GM21576 (cell line): ENCODE data around the gene ZBTB22.
"Not testable (repeated sequence)": the region's sequence is repeated elsewhere in the genome, so short reads cannot be mapped to it uniquely, and the experiment has no call there.

Experiments
- ATAC-seq: cut with Tn5 transposase; IDR thresholded peaks from one replicate; pipeline ENCODE4 v1.9.1; 2021; ENCODE audit warnings: mild to moderate bottlenecking, moderate library complexity; ENCODE audit not compliant: unreplicated experiment

Gene ZBTB22

GRCh38 chr6:33317669-33318425, at the start of gene ZBTB22:
Gene ZBTB22, minus strand, starts transcription at chr6:33317744. Its CDS starts 828 bp downstream, at chr6:33316916.
- peak; percentile 38 for ATAC-seq

GRCh38 chr6:33367009-33367714, 49.6 kb upstream of the ZBTB22 start:
- no peak for ATAC-seq

- ATAC-seq = not testable (repeated sequence)
These were observed 47.8 kb upstream of the ZBTB22 start for GRCh38 chr6:33365206-33365971.

GRCh38 chr6:33364475-33365205, 47.1 kb upstream of the ZBTB22 start:
- ATAC-seq = not testable (repeated sequence)

GRCh38 chr6:33363486-33363885, 45.9 kb upstream of the ZBTB22 start:
- not testable (repeated sequence) for ATAC-seq

- ATAC-seq = no peak
These were observed 41.8 kb upstream of the ZBTB22 start for GRCh38 chr6:33359331-33359730.

- not testable (repeated sequence) for ATAC-seq
These were observed 39.8 kb upstream of the ZBTB22 start for GRCh38 chr6:33357160-33357871.

GRCh38 chr6:33356295-33356694, 38.8 kb upstream of the ZBTB22 start:
- ATAC-seq = no peak

- ATAC-seq = not testable (repeated sequence)
These were observed 38.3 kb upstream of the ZBTB22 start for GRCh38 chr6:33355860-33356259.

- no peak for ATAC-seq
These were observed 30.3 kb upstream of the ZBTB22 start for GRCh38 chr6:33347816-33348215.

GRCh38 chr6:33346972-33347371, 29.4 kb upstream of the ZBTB22 start:
- not testable (repeated sequence) for ATAC-seq

- no peak for ATAC-seq
These were observed 27.5 kb upstream of the ZBTB22 start for GRCh38 chr6:33344701-33345697.

- no peak for ATAC-seq
These were observed 26.5 kb upstream of the ZBTB22 start for GRCh38 chr6:33343953-33344611.

GRCh38 chr6:33343606-33343952, 26.0 kb upstream of the ZBTB22 start:
- not testable (repeated sequence) for ATAC-seq

- no peak for ATAC-seq
These were observed 21.6 kb upstream of the ZBTB22 start for GRCh38 chr6:33339193-33339592.

- ATAC-seq = no peak
These were observed 19.0 kb upstream of the ZBTB22 start for GRCh38 chr6:33336495-33336894.

GRCh38 chr6:33335916-33336315, 18.4 kb upstream of the ZBTB22 start:
- ATAC-seq = no peak

GRCh38 chr6:33333666-33334065, 16.1 kb upstream of the ZBTB22 start:
- no peak for ATAC-seq
